Measurements from ENCODE around the gene NRXN2.

DNA sequence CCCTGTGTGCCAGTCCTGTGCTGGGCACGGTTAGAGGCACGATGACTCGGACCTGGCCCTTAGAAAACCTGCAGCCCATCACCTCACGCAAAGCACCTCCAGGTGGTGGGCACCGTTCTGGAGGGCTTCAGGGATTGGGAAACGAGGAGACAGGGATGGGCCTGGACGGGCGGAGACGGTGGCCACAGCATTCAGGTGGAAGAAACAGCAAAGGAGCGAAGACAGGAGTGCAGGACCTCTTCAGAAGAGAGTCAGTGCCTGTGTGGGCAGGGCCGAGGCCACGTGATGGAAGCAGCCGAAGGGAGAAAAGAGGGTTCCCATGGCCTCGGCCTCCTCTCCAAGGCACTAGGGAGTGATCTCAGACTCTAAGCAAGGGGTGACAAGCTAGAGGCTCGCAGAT lies 140.1 kb downstream of the NRXN2 start:
- TF ChIP-seq, protein P1, sequence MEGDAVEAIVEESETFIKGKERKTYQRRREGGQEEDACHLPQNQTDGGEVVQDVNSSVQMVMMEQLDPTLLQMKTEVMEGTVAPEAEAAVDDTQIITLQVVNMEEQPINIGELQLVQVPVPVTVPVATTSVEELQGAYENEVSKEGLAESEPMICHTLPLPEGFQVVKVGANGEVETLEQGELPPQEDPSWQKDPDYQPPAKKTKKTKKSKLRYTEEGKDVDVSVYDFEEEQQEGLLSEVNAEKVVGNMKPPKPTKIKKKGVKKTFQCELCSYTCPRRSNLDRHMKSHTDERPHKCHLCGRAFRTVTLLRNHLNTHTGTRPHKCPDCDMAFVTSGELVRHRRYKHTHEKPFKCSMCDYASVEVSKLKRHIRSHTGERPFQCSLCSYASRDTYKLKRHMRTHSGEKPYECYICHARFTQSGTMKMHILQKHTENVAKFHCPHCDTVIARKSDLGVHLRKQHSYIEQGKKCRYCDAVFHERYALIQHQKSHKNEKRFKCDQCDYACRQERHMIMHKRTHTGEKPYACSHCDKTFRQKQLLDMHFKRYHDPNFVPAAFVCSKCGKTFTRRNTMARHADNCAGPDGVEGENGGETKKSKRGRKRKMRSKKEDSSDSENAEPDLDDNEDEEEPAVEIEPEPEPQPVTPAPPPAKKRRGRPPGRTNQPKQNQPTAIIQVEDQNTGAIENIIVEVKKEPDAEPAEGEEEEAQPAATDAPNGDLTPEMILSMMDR (conservative IDR thresholded peaks at IDR 0.05) = no peak
- TF ChIP-seq ZFX (IDR thresholded peaks at IDR 0.05) = no peak

All from C4-2B (cell line).